ENCODE results near the gene RXRG.
"Not testable (repeated sequence)": the region's sequence is repeated elsewhere in the genome, so short reads cannot be mapped to it uniquely, and the experiment has no call there.

The RXRG gene

DNA sequence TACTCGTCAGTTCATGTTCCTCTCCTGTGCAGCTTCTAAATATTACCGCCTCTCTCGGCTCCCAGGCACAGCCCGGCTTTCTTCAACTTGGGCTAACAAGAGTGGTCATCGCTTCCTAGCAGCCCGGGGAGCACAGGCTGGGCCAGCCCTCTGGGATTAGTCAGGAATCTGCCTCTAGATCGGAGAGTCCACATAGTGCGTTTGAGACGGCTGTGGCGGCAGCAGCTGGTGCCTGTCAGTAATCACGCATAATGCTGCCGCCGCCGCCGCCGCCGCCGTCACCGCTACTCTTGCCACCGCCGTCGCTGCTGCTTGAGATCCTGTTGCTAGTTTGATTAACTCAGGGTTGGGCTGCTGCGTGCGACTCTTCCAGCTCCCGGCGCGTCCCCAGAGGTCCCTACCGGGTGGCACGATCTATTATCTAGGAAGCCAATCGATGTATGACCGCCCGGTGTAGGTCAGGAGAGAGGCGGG lies at the start of gene RXRG:
Gene RXRG (minus strand): TSS at position 230 of the 474 bp plus-strand sequence. CDS start 233 bp downstream, outside the sequence.
- DNase-seq (ENCODE audit: low read depth in 4 of 4, low spot score in 1 of 4), result peak in 1 of 4 experiments; percentile 13

DNA sequence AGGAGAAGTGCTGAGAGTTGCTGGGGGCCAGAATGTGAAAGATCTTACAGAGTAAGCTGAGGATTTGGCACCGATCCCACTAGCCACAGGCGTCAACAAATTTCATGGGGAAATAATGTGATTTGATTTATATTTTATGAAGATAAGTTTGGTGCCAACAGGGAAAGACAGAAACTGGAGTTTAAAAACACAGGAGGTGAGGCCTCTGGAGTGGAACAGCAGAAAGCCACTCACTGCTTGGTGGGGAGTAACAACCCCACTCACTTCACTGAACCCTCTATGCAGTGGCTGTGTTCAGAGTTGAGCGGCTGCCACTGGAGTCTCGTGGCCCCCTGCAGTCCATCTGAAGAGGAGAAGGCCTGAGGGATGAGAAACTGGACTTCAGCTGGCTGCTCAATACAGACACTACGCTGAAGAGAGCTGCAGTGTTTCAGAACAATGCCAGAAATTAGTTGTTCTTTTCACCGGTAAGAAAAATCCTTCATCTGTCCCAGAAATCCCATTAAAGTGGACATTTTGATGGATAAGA lies 48.0 kb upstream of the RXRG start:
- no peak for DNase-seq (ENCODE audit: low read depth in 4 of 4, low spot score in 1 of 4)

DNA sequence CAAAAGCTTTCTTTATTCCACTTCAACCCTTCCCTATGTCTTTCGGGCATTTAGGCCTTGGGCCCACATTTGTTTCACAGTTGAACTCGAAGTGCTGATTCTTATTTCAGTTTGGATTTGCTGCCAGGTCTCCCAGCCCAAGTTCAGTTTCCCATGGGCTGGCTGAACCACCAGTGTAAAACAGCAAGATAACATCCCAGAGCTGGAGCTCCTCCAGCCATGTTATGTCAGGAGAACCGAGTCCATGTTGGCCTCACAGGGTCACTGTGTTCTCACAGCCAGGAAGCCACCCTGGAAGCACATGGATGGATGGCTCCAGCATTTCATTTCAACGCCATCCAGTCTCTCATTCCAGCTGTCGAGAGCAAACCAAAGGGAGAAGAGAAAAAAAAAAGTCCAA lies 45.2 kb upstream of the RXRG start:
- DNase-seq (ENCODE audit: low read depth in 4 of 4, low spot score in 1 of 4), result no peak

GRCh38 chr1:165487921-165488320 lies 43.0 kb upstream of the RXRG start:
- no peak for DNase-seq (ENCODE audit: low read depth in 4 of 4, low spot score in 1 of 4)

- DNase-seq (ENCODE audit: low read depth in 4 of 4, low spot score in 1 of 4), result no peak
Observed at GRCh38 chr1:165486663-165487062, 41.7 kb upstream of the RXRG start.

DNA sequence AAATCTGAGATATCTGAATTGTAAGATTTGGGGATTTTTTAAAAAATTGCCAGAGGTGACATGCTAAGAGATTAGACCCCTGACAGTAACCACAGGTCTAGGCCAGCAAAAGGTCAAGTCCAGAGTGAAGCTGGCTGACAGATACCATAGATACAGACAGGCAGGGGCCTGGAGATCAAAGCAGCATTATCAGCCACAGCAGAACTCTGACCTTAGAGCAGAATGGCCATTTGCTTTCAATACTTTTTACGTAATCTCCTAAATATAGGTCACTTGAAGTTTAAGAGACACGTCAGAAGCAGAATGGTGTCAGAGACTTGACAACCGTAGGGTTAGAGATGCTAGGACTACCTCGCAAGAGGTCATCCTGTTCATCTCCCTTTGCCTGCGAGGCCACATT lies 40.8 kb upstream of the RXRG start:
- DNase-seq (ENCODE audit: low read depth in 4 of 4, low spot score in 1 of 4), result no peak

- DNase-seq (ENCODE audit: low read depth in 4 of 4, low spot score in 1 of 4), result no peak
Observed at GRCh38 chr1:165484532-165484931, 39.6 kb upstream of the RXRG start.

- DNase-seq (ENCODE audit: low read depth in 4 of 4, low spot score in 1 of 4), result no peak
Observed at GRCh38 chr1:165483412-165483811, 38.5 kb upstream of the RXRG start.

DNA sequence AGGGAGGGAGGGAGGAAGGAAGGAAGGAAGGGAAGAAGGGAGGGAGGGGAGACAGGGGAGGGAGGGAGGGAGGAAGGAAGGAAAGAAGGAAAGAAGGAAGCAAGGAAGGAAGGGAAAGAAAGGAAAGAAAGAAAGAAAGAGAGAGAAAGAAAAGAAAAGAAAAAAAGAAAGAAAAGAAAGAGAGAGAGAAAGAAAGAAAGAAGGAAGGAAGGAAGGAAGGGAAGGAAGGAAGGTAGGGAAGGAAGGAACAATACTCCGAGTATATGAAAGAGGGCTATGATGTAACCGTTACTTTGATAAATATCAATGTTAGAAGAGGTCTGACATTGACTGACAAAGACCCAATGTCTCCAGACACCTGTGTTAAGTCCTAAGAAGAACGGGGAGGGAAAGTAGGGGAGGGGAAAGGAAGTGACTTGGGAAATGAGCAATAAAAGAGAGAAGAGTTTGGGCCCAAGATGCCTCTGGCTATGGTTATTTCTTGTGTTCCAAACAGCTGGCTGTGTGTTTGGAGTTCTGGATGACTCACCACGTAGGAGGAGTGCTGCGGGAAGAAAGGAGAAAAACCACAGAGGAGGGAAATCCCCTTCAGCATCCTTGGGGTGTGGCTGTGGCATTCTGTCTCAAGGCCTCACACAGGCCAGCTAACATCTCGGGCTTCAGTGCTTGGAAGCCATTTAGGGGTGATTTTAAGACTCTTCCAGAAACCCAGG lies 37.0 kb upstream of the RXRG start:
- peak in 1 of 4 experiments; percentile 13 for DNase-seq (ENCODE audit: low read depth in 4 of 4, low spot score in 1 of 4)

DNA sequence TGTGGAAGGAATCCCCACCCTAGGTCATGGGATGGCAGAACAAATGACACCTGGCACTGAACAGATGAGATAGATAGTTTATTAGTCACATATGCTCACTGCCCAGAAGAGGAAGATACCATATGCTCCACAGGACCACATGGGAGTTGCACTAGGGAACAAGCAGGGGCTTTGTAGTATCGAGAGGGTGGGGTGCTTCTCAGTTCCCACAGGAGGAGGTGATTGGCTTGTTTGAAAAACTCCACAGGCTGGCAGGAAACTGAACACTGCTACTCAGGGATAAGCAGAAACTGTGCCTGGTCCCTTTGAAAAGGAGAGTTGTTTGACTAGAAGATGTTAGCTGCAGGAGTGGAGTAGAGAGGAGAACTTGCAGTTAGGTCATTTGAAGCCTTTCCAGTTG lies 31.9 kb upstream of the RXRG start:
- DNase-seq (ENCODE audit: low read depth in 4 of 4, low spot score in 1 of 4), result no peak

DNA sequence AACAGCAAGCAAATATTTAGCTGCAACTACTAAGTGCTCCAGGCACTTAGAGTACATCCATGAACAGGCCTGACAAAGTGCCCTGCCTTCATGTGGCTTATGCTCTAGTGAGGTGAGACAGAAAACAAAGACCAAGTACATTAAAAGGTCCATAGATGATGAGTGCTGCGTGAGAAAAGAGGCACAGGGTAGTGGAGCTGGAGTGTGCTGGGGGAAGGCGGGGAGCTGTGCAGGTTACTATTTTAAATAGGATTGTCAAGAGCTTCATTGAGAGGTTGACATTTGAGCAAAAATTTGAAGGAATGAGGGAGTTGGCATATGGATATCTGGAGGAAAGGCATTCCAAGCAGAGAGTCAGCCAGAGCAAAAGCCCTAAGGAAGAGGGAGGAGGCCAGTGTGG lies 29.3 kb upstream of the RXRG start:
- no peak for DNase-seq (ENCODE audit: low read depth in 4 of 4, low spot score in 1 of 4)

GRCh38 chr1:165473081-165473480 lies 28.2 kb upstream of the RXRG start:
- DNase-seq (ENCODE audit: low read depth in 4 of 4, low spot score in 1 of 4), result no peak

DNA sequence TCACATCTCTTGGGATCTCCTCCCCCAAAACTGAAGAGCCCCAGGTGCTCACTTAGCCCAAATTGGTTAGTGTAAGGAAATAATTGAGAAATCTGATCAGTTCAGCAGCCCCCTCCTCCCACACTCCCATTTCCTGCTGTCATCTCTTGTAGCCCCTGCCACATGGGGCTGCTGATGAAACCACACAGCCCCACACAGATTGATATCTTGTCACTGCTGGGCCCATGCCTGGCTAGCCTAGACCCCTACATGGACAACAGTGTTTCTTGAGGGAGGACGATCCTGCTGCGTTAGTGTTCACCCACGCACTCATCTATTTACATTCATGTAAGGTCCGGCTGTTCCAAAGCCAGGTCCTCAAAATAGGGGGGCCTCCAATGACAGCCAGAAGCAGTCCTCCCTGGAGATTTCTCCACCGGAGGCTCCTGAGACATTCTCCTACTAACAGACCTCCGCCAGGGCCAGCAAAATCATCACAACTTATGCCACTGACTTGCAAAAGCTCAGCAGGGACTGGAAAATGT lies 23.9 kb upstream of the RXRG start:
- no peak for DNase-seq (ENCODE audit: low read depth in 4 of 4, low spot score in 1 of 4)

DNA sequence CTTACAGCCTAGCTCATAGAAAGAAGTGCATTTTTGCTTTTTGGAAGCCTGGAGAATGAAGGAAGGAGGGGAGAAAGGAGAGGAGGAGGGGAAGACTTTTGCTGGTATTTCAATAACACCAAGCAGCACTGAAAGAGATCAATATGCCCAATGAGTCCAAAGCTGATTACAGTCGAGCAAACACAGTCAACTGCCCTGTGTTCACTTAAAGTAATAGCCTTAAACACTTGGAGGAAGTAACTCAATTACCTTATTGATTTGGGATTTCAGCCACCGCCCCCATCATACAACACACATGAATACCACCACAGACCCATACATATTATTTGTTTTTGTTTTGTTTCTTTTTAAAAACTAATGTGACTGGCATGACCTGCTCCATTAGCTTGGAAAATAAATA lies 23.3 kb upstream of the RXRG start:
- no peak for DNase-seq (ENCODE audit: low read depth in 4 of 4, low spot score in 1 of 4)

GRCh38 chr1:165467706-165468105 lies 22.8 kb upstream of the RXRG start:
- DNase-seq (ENCODE audit: low read depth in 4 of 4, low spot score in 1 of 4), result no peak

DNA sequence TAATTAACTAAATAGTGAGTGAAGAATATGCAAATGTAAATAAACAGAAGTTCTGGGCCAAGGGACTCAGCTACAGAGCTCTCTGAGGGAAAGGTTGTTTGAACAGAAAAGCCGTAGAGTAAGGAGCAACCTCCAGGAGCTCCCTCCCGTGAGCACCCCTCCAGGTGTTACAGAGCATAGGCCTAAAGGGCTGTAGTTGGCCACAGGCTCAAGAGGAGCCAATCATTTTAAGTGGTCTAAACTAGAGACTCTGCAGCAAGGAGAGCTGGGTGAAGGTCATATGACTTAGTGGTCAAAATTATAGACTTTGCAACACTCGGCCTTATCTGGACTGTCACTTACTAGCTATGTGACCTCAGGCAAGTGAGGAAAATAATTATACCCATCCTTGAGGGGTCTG lies 19.1 kb upstream of the RXRG start:
- no peak for DNase-seq (ENCODE audit: low read depth in 4 of 4, low spot score in 1 of 4)

- not testable (repeated sequence) for DNase-seq (ENCODE audit: low read depth in 4 of 4, low spot score in 1 of 4)
Observed at GRCh38 chr1:165459683-165460082, 14.8 kb upstream of the RXRG start.

GRCh38 chr1:165456861-165457260 lies 11.9 kb upstream of the RXRG start:
- DNase-seq (ENCODE audit: low read depth in 4 of 4, low spot score in 1 of 4), result no peak

GRCh38 chr1:165456114-165456513 lies 11.2 kb upstream of the RXRG start:
- no peak for DNase-seq (ENCODE audit: low read depth in 4 of 4, low spot score in 1 of 4)

DNA sequence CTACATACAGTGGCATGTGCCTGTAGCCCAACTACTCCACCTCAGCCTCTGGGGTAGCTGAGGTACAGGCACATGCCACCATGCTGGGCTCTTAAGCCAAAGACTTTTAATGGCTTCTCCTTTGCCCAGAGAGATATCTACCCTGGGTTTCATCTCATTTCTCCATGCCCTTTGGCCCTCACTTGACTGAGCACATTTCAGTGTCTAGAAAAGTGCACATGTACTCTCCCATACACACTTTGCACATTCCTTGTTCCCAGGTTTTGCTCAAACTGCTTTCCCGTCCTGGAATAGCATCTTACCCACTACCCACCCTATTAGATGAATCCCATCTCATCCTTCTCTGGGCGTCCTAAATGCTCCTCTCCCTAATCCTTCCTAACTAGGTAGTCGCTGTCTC lies 10.2 kb upstream of the RXRG start:
- no peak for DNase-seq (ENCODE audit: low read depth in 4 of 4, low spot score in 1 of 4)

- DNase-seq (ENCODE audit: low read depth in 4 of 4, low spot score in 1 of 4), result no peak
Observed at GRCh38 chr1:165454091-165454610, 9.2 kb upstream of the RXRG start.

- no peak for DNase-seq (ENCODE audit: low read depth in 4 of 4, low spot score in 1 of 4)
Observed at GRCh38 chr1:165452336-165453130, 7.6 kb upstream of the RXRG start.

Measured in stimulated activated CD4-positive, alpha-beta T cell treated with anti-CD3 and anti-CD28 coated beads, Interleukin-1b, Interleukin-23, amount 100 ng/mL, for 24 hours (primary cell).